HepG2 (cell line): ENCODE measurements around the gene RUSF1. TPM values are rescaled to one million over a fixed set of nuclear protein-coding genes. Genes with fewer than 3 reads are reported as not detected.
"Not testable (repeated sequence)": the region's sequence is repeated elsewhere in the genome, so short reads cannot be mapped to it uniquely, and the experiment has no call there.

Experiments
- ATAC-seq: fragments of 200-7000 bp; cut with Tn5 transposase; 3 replicates; pipeline ENCODE4 v1.9.1; 2020; ENCODE audit warnings: mild to moderate bottlenecking, moderate library complexity
- BruUV-seq: library from RNA; stranded (reverse); fragments of 400-500 nt; replicated peaks from 2 replicates; lab custom pipeline; 2021; lab: Mats Ljungman, UMichigan
- CTCF ChIA-PET: fragments of 300-600 bp; formaldehyde crosslinking; extraction: SDS; loops from one replicate; lab custom pipeline; 2021; ENCODE audit warnings: low total read pairs, inconsistent platforms, low intra/inter-chr PET ratio; lab: Yijun Ruan, JAX
- POLR2A ChIA-PET: fragments of 350-600 bp; sonication (Branson Sonifier 250); formaldehyde crosslinking; loops from one replicate; lab custom pipeline; 2020; ENCODE audit warnings: antibody characterized with exemption, inconsistent platforms; lab: Yijun Ruan, JAX
- DNase-seq: peaks from one replicate; pipeline ENCODE4 v3.0.0-alpha.2; 2015; ENCODE audit warnings: low spot score
- FAIRE-seq: peaks from 3 replicates; lab custom pipeline; 2011; peaks lifted over from hg19 to GRCh38; lab: Jason Lieb, UNC
- H2AFZ ChIP-seq: one replicate; pipeline ENCODE4 v1.6.1; 2011; ENCODE audit warnings: low read length, inconsistent platforms
- H3K27ac ChIP-seq: fragments of 300-600 bp; 3 replicates; pipeline ENCODE4 v1.8.0; 2011; ENCODE audit warnings: mixed run types, mild to moderate bottlenecking, mixed read lengths, low read length, inconsistent platforms; ENCODE audit not compliant: insufficient read depth; ENCODE audit errors: extremely low read length
- H3K27me3 ChIP-seq, 2 experiments: fragments of 200-600 bp in 1 of 2; 2 replicates in 1 of 2; 3 replicates in 1 of 2; pipeline versions ENCODE4 v1.6.0 to v1.8.0; 2011; ENCODE audit warnings: low read length in 2 of 2, mild to moderate bottlenecking in 2 of 2, moderate library complexity in 2 of 2, inconsistent platforms in 1 of 2; ENCODE audit not compliant: insufficient read depth in 2 of 2, control insufficient read depth in 1 of 2
- H3K36me3 ChIP-seq, 2 experiments: fragments of 200-600 bp in 1 of 2; replicated peaks in 1 of 2; 2 replicates in 1 of 2; 3 replicates in 1 of 2; pipeline versions ENCODE4 v1.5.1 to v1.8.0; 2011; ENCODE audit warnings: low read length in 2 of 2, inconsistent platforms in 1 of 2; ENCODE audit not compliant: insufficient read depth in 2 of 2, control insufficient read depth in 1 of 2
- H3K4me1 ChIP-seq: 2 replicates; pipeline ENCODE4 v1.5.1; 2012; ENCODE audit warnings: low read length, inconsistent platforms; ENCODE audit not compliant: insufficient read depth
- H3K4me2 ChIP-seq: 2 replicates; pipeline ENCODE4 v1.6.0; 2011; ENCODE audit warnings: low read depth, low read length, inconsistent platforms
- H3K4me3 ChIP-seq, 3 experiments: fragments of 200-600 bp in 1 of 3; sonication (generic), shearing (Covaris generic) in 1 of 3; replicated peaks in 1 of 3; 2 replicates each; pipeline ENCODE4 v1.5.1; 2011 to 2016; ENCODE audit warnings: low read length in 3 of 3, inconsistent platforms in 2 of 3, low read depth in 2 of 3, mild to moderate bottlenecking in 2 of 3, control low read depth in 1 of 3, mixed read lengths in 1 of 3; ENCODE audit not compliant: insufficient read depth in 1 of 3
- H3K79me2 ChIP-seq: one replicate; pipeline ENCODE4 v1.6.1; 2011; ENCODE audit warnings: low read length, inconsistent platforms; ENCODE audit not compliant: insufficient read depth
- H3K9ac ChIP-seq: 2 replicates; pipeline ENCODE4 v1.6.0; 2011; ENCODE audit warnings: mild to moderate bottlenecking, low read depth, low read length, inconsistent platforms; ENCODE audit not compliant: insufficient read depth
- H3K9me3 ChIP-seq: 2 replicates; pipeline ENCODE4 v1.5.1; 2012; ENCODE audit warnings: mild to moderate bottlenecking, low read length
- H4K20me1 ChIP-seq: 2 replicates; pipeline ENCODE4 v1.6.0; 2011; ENCODE audit warnings: inconsistent platforms, mild to moderate bottlenecking, low read length, moderate library complexity; ENCODE audit not compliant: insufficient read depth
- CBX2 ChIP-seq, 2 experiments: fragments of 200-600 bp in 1 of 2; sonication (generic); formaldehyde crosslinking in 1 of 2; IDR thresholded peaks; 2 replicates each; pipeline versions ENCODE4 v1.7.0 to v1.8.1; 2018 to 2022; ENCODE audit warnings: low read depth in 2 of 2, low read length in 1 of 2, mild to moderate bottlenecking in 1 of 2, missing genetic modification reagents in 1 of 2
- KLF11 ChIP-seq: IDR thresholded peaks from 2 replicates; pipeline ENCODE4 v1.6.1; 2016; ENCODE audit warnings: missing compliant biosample characterization
- POLR2A ChIP-seq, 2 experiments: IDR thresholded peaks; 2 replicates each; pipeline ENCODE4 v1.6.1; 2011; ENCODE audit warnings: low read depth in 2 of 2, low read length in 2 of 2, mild to moderate bottlenecking in 1 of 2, moderate library complexity in 1 of 2; ENCODE audit not compliant: insufficient read depth in 1 of 2
- SAP130 ChIP-seq: IDR thresholded peaks from 2 replicates; pipeline ENCODE4 v1.6.1; 2016; ENCODE audit warnings: low read depth
- SOX5 ChIP-seq: IDR thresholded peaks from 2 replicates; pipeline ENCODE4 v1.6.1; 2016; ENCODE audit warnings: borderline replicate concordance
- ZNF30 ChIP-seq: sonication (generic); formaldehyde crosslinking; IDR thresholded peaks from 2 replicates; pipeline ENCODE4 v1.5.0; 2020; ENCODE audit warnings: mild to moderate bottlenecking, missing genetic modification reagents
- ZNF557 ChIP-seq: sonication (generic); formaldehyde crosslinking; IDR thresholded peaks from 2 replicates; pipeline ENCODE4 v1.4.0; 2020; ENCODE audit warnings: missing genetic modification reagents
- WGBS: methylation state at CpG from one replicate; pipeline ENCODE4 v1.1.6; 2017; ENCODE audit warnings: low lambda C conversion rate; 5-methylcytosine and 5-hydroxymethylcytosine counted together
- in situ Hi-C: cut with HindIII; loops from 2 replicates; pipeline ENCODE4 v1.10.0; 2017; ENCODE audit warnings: low pct_unique_long_range_greater_than_20kb; ENCODE audit not compliant: extremely low pct_ligation_motif_present
- intact Hi-C: fragments of 100-400 bp; cut with micrococcal nuclease; formaldehyde crosslinking; loops from one replicate; pipeline ENCODE4 v1.10.0; 2022; ENCODE audit not compliant: unreplicated experiment
- polyA plus RNA-seq, 8 experiments: library from polyadenylated mRNA; depleted of rRNA in 3 of 8; stranded (reverse) in 7 of 8; unstranded in 1 of 8; fragments of >200 nt; fragmentation: Illumina TruSeq in 4 of 8; extraction: Trizol in 4 of 8; gene quantifications; 2 replicates each; pipeline versions ENCODE4 v1.2.1 to v1.2.3, GENCODE V29; 2011 to 2016; ENCODE audit warnings: low read depth in 4 of 8, missing spikeins in 1 of 8, mixed read lengths in 1 of 8; ENCODE audit not compliant: insufficient read depth in 1 of 8
- total RNA-seq, 5 experiments: library from RNA; depleted of rRNA; stranded (reverse); fragments of >200 nt; fragmentation: Illumina TruSeq; extraction: Trizol; gene quantifications; 2 replicates each; pipeline ENCODE4 v1.2.3, GENCODE V29; 2016; ENCODE audit warnings: low read depth in 1 of 5
- TF ChIP-seq, protein P1 (sequence below): sonication (generic); formaldehyde crosslinking; IDR thresholded peaks from 2 replicates; pipeline ENCODE4 v1.9.0; 2022; ENCODE audit warnings: missing genetic modification reagents, mild to moderate bottlenecking, borderline replicate concordance
- TF ChIP-seq, protein P2 (sequence below): sonication (generic); formaldehyde crosslinking; IDR thresholded peaks from 2 replicates; pipeline ENCODE4 v1.4.0; 2020; ENCODE audit warnings: missing genetic modification reagents, borderline replicate concordance
- TF ChIP-seq, protein P3 (sequence below): sonication (generic); formaldehyde crosslinking; conservative IDR thresholded peaks from 2 replicates; pipeline ENCODE4 v1.8.0; 2022; ENCODE audit warnings: mild to moderate bottlenecking, moderate library complexity, missing genetic modification reagents

The RUSF1 gene
- total and polyA plus RNA-seq, 2 of the 13 experiments (the other 11 are each of a cell fraction or from before 2014, with no cell fraction given): 40.8 to 50.2 TPM

DNA sequence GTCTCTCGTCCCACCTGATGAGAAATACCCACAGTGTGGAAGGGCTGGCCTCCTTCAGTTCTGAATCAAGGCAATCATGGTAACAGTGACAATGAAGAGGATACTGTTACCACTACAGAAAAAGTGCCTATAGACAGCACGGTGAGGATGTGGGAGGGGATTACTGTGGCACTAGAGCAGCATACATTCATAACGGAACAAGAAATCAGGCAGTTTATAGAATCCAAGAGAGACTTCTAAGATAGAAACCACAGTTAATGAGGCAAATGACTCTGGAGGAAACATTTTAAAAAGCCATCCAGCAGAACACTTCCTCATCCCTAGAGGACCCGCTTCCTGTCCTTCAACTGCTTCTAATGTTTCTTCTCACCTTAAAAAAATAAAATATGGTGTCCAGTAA is 2.7 kb downstream of the RUSF1 start (continued):
- no peak for TF ChIP-seq KLF11 (CRISPR knock-in tag)
- TF ChIP-seq CBX2 (IDR thresholded peaks at IDR 0.05; ENCODE audit: low read depth, low read length): no peak
- no peak for TF ChIP-seq CBX2 (CRISPR knock-in tag; IDR thresholded peaks at IDR 0.05; ENCODE audit: low read depth)
- TF ChIP-seq ZNF557 (CRISPR knock-in tag): no peak
- no peak for TF ChIP-seq SAP130 (CRISPR knock-in tag)
- no peak for TF ChIP-seq ZNF30 (CRISPR knock-in tag)
- TF ChIP-seq, all 625 proteins: peak for 0

DNA sequence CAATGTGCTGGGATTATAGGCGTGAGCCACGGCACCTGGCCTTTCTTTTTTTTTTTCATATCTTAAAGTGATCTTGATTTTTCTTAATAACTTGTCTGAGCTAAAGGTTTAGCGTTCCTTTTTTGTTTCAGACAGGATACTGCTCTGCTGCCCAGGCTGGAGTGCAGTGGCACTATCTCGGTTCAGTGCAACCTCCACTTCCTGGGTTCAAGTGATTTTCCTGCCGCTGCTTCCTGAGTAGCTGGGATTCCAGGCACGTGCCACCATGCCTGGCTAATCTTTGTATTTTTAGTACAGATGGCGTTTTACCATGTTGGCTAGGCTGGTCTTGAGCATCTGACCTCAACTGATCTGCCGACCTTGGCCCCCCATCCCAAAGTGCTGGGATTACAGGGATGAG is 4.0 kb downstream of the RUSF1 start:
- POLR2A ChIA-PET: interaction anchor here (1.8 kb wide), 2 partner anchors 44 to 46 kb away, joined by 7 to 8 read pairs; partner anchors contain the start of gene ARMC5
- no peaks in the 10 kb centered on the region for H4K20me1 ChIP-seq
- TF ChIP-seq, protein P1, sequence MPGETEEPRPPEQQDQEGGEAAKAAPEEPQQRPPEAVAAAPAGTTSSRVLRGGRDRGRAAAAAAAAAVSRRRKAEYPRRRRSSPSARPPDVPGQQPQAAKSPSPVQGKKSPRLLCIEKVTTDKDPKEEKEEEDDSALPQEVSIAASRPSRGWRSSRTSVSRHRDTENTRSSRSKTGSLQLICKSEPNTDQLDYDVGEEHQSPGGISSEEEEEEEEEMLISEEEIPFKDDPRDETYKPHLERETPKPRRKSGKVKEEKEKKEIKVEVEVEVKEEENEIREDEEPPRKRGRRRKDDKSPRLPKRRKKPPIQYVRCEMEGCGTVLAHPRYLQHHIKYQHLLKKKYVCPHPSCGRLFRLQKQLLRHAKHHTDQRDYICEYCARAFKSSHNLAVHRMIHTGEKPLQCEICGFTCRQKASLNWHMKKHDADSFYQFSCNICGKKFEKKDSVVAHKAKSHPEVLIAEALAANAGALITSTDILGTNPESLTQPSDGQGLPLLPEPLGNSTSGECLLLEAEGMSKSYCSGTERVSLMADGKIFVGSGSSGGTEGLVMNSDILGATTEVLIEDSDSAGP (CRISPR knock-in tag): 0 out of 2 replicates have a peak, but pooled peaks have one; percentile 16
- TF ChIP-seq, protein P2, sequence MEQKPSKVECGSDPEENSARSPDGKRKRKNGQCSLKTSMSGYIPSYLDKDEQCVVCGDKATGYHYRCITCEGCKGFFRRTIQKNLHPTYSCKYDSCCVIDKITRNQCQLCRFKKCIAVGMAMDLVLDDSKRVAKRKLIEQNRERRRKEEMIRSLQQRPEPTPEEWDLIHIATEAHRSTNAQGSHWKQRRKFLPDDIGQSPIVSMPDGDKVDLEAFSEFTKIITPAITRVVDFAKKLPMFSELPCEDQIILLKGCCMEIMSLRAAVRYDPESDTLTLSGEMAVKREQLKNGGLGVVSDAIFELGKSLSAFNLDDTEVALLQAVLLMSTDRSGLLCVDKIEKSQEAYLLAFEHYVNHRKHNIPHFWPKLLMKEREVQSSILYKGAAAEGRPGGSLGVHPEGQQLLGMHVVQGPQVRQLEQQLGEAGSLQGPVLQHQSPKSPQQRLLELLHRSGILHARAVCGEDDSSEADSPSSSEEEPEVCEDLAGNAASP: no peak
- TF ChIP-seq POLR2A (IDR thresholded peaks at IDR 0.05; ENCODE audit: insufficient read depth in 1 of 2, low read depth in 2 of 2, low read length in 2 of 2): peak in 1 of 2 experiments; percentile 26; a peak in 1 of 4 replicates
- TF ChIP-seq SOX5 (CRISPR knock-in tag): no peak
- TF ChIP-seq, protein P3, sequence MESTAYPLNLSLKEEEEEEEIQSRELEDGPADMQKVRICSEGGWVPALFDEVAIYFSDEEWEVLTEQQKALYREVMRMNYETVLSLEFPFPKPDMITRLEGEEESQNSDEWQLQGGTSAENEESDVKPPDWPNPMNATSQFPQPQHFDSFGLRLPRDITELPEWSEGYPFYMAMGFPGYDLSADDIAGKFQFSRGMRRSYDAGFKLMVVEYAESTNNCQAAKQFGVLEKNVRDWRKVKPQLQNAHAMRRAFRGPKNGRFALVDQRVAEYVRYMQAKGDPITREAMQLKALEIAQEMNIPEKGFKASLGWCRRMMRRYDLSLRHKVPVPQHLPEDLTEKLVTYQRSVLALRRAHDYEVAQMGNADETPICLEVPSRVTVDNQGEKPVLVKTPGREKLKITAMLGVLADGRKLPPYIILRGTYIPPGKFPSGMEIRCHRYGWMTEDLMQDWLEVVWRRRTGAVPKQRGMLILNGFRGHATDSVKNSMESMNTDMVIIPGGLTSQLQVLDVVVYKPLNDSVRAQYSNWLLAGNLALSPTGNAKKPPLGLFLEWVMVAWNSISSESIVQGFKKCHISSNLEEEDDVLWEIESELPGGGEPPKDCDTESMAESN (CRISPR knock-in tag): no peak
- TF ChIP-seq, all 625 proteins: peak for 2
- Histone ChIP-seq H3K79me2 (peaks cover 18% of the 10 kb centered on the region), H3K36me3 (peaks cover 2 to 24% of the 10 kb centered on the region in 2 experiments; a peak in 3 of 5 replicates), H3K27ac (no peak overlapping the region), H3K4me3 (no peak overlapping the region), H3K4me2 (no peak overlapping the region), H2AFZ (no peak overlapping the region), H3K9ac (no peak overlapping the region), H3K4me1 (peaks cover 52% of the 10 kb centered on the region), H3K27me3 (no peaks in the 10 kb centered on the region; a peak in 1 of 5 replicates), H3K9me3 (no peaks in the 10 kb centered on the region)
- BruUV-seq: no TSS peak
- no peak for DNase-seq
- in situ Hi-C loops (no loop called here), intact Hi-C loops (no loop called here)
- 97% methylated on average over 8 of the region's 8 CpGs for WGBS
- CTCF ChIA-PET: no interaction called here
- FAIRE-seq: no peak
- no peak for ATAC-seq

DNA sequence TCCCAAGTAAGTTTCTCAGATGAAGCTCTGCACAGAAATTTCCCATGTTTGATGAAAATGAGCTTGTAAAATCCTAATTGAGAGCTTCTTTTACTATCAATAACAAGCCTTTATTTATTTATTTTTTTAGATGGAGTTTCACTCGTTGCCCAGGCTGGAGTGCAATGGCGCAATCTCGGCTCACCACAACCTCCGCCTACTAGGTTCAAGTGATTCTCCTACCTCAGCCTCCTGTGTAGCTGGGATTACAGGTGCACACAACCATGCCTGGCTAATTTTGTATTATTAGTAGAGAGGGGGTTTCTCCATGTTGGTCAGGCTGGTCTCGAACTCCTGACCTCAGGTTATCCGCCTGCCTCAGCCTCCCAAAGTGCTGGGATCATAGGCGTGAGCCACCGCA is 4.6 kb downstream of the RUSF1 start:
- DNase-seq, in situ Hi-C loops, H3K9me3 ChIP-seq, H4K20me1 ChIP-seq, H3K4me3 ChIP-seq, H3K27ac ChIP-seq, H3K9ac ChIP-seq, ATAC-seq, BruUV-seq, intact Hi-C loops, H3K27me3 ChIP-seq, H2AFZ ChIP-seq, CTCF ChIA-PET, H3K4me2 ChIP-seq, FAIRE-seq: not testable (repeated sequence)
- Histone ChIP-seq H3K79me2 (peaks cover 18% of the 10 kb centered on the region), H3K4me1 (peaks cover 49% of the 10 kb centered on the region), H3K36me3 (peaks cover 3 to 30% of the 10 kb centered on the region in 2 experiments; a peak in 3 of 5 replicates)
- 97% methylated on average over 8 of the region's 8 CpGs for WGBS
- POLR2A ChIA-PET: interaction anchor here (0.7 to 2.5 kb wide), 5 partner anchors 20 to 324 kb away, joined by 3 to 13 read pairs (median 7); partner anchors contain the start of gene ARMC5
